GM12892 (cell line): Measurements from ENCODE around the gene ATP13A3.

ENCODE experiments used
- POLR2A ChIP-seq: IDR thresholded peaks from 2 replicates; pipeline ENCODE4 v1.6.1; 2011; ENCODE audit warnings: low read depth, low read length, control low read depth
- POLR2AphosphoS5 ChIP-seq: IDR thresholded peaks from 2 replicates; pipeline ENCODE4 v1.6.1; 2011; ENCODE audit warnings: low read depth, low read length, control low read depth

DNA sequence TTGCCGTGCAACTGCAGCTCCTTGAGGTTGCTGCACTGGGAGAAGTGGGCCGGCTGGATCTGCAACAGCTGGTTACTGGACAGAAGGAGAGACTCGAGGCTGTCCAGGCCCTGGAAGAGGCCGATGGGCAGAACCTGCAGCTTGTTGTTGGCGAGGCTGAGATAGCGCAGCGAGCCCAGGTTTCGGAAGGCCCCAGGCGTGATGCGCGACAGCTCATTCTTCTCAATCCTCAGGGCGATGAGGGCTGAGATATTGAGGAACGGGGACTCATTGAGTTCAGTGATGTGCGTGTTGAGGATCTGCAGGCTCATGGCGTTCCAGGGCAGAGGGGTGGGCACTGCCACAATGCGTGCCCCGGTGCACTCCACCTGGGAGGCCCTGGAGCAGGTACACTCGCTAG, 126.2 kb downstream of the ATP13A3 start:
- no peak for TF ChIP-seq POLR2A
- TF ChIP-seq POLR2AphosphoS5, result no peak
